DLD1 (cell line): ENCODE results near the gene PHF13.
"Not testable (repeated sequence)": the region's sequence is repeated elsewhere in the genome, so short reads cannot be mapped to it uniquely, and the experiment has no call there.

Source experiments
- in situ Hi-C: cut with HindIII; loops from 2 replicates; pipeline ENCODE4 v1.10.0; 2017; ENCODE audit warnings: low sequenced_read_pairs

Gene PHF13

DNA sequence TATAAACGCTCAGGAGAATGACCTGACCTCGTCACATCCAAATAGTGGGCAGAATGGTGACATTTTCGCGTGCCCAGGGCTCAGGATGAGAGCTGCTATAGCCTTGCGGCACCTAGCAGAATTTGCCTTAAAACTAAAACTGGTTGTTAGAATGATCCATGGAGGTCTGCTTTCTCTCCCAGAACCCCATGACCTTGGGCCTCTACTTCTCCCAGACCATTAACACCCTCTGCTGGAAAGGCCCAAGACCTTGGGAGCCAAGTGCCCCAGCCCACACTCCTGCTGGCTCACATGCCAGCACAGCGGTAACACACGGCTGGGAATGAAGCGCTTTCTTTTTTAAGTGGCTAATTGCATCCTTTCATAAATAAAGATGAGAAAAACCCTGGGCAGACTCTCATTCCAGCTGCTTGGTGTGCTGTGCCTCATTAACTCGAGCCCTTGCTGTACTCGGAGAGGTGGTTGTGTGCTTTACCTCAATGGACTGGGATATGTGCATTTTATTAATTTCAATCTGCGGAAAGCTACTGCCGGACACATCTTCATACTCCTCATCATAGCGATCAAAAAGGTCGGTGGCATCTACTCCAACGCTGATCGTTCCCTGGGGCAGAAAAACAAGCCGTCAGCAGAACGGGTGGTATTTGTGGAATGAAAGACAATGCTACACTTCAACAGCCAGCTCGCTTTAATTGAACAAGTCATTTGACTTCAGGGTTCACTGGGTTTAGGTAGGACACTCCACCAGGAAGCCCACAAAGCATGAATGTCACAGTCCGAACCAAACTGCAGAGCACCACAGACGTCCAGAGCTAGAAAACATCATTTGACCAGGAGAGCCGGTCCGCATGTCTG is 40.1 kb downstream of the PHF13 start:
- in situ Hi-C loops, result no loop called here

DNA sequence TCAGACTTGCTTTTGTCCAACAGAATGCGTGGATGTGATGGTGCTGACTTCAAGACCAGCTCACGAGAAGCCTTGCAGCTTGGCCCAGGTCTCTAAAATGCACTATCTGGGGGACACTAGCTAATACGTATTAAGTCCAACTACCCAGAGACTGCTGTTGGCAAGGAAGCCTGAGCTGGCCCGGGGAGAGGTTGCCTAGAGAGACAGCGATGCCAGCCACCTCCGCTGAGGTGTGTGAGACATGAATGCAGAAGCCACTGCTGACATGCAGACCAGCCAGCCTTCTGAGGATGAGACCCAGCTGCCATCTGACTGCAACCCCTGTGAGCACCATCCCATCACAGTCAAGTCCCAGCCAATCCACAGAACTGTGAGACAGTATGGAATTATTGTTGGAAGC is 43.6 kb downstream of the PHF13 start:
- in situ Hi-C loops, result no loop called here

DNA sequence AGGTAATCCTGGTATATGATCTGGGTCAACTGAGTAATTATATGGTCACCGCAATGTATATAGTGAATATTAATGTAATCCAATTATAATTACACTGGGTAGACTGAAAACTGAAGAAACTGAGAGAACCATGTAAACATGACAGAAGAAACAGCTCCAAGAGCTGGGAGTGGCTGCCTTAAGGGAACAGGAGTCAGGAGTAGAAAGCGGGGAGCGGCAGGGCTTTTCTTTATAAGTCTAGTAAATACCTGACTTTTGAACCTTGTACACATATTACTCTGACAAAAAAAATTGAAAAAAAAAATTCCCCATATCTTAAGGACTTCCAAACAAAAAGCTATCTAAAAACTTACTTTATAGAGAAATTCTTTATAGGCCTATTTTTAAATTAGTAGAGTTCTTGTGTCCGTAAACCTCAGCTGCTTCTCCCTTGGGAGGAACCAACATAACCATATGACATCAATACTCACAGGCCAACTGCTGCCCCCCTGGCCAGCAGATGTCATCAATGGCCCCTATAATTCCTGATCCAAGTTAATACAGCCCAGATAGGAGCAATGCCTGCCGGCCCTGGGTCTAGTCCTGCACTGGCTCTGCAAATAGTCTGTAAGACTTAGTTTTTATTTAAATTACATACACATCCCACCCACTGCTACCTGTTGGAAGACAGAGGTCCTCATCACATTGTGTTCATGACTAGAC is 45.0 kb downstream of the PHF13 start:
- in situ Hi-C loops, result no loop called here

DNA sequence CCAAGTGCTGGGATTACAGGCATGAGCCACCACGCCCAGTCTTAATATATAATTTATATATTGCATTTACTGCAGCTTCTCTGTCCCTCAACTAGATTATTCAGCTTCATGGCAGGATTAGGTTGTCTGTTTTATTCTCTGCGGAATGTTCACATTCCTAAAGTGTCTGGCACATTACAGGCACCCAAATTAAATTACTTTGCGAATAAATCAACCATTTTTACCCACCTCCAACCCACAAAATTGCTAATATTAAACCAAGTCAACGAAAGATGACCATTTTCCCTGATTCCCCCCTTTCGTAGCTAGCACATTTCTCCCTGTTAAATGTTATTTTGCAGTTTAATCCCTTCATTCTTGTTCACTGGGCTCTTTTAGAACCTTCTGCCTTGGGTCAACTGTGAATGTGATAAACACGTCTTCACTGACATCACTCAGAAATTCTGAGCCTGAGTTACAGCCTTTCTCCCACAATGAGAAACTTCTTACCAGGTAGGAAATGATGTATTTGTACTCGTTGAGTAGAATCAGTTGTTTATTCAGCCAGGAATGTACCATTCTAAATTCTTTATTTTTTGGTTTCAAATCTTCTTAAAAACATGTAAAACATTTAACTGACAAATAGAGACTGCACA is 47.0 kb downstream of the PHF13 start:
- in situ Hi-C loops, result no loop called here

DNA sequence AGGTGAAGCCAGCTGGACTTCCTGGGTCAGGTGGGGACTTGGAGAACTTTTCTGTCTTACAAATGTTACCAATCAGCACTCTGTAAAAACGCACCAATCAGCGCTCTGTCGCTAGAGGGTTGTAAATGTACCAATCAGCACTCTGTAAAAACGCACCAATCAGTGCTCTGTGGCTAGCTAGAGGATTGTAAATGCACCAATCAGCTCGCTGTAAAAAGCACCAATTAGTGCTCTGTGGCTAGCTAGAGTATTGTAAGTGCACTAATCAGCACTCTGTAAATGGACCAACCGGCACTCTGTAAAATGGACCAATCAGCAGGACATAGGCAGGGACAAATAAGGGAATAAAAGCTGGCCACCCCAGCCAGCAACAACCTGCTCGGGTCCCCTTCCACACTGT is 48.9 kb downstream of the PHF13 start:
- in situ Hi-C loops, result not testable (repeated sequence)

DNA sequence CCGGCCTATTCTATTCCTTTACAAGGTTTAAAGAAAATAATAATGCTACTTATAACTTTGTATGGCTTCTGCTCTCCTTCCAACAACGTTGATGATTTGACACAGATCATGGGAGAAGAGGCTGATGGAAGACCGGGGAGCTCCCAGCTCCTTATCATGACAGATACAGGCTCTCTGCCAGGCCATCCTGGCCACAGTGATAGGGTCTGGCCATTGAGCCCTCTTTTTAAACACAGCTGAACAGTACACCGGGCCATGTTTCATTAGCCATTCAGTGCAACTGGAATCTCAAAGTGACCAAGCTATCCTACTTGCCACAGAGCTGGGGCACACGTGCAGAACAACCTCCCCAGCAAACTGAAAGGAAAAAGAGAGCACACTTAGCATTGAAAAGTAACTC is 53.2 kb downstream of the PHF13 start:
- in situ Hi-C loops, result no loop called here

DNA sequence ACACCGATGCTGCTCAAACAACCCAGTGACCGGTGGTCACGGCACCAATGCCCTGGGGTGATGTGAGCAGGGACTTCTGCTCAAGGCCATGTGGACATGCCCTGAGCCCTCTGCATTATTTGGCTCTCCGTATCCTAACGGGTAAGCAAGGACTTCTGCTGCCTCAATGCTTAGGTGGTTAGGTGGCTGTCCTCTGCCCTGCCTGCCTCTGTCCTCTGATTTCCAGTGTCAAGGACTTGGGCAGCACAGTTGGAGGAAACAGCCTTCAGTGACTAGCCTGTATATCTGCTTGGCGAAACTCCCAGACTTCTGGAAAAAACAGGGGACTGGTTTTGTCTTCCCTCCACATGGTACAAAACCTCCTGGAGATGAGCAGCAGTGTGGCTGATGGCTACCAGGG is 53.6 kb downstream of the PHF13 start:
- in situ Hi-C loops, result no loop called here

DNA sequence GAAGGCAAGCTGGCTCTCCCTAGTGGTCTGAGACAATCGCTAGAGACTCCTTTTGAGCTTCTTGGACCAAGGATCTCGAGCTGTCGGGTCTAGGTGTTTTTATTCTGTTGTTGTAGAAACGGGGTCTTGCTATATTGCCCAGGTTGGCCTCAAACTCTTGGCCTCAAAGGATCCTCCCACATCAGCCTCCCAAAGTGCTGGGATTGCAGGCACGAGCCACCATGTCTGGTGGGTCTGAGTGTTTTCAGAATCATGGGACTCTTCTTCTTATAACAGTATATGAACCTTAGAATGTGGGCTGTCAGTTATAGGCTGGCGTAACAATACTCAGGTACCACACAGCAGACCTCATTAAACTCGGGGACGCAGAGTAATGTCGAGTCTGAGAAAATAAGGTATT is 55.0 kb downstream of the PHF13 start:
- in situ Hi-C loops, result no loop called here

DNA sequence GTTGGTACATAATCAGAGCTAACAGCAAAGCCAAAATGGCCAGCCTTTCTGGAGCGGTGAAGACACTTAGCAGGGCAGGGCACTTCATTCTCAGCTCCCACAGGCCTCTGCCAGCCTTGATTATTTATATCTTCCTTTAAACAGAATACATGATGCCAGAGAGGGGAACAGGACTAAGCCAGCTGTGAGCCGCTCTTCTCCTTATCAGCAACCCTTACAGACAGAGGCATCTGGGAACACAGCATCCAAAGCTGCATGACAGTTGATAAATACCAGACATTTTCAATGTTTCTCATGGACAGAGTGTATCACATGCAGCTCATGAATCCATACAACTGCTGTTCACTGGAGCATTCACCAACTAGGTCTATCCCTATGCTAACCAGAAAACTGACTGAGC is 59.0 kb downstream of the PHF13 start:
- in situ Hi-C loops, result no loop called here
